Measurements from ENCODE around the gene RPL27A.

RPL27A gene

GRCh38 chr11:8713760-8714454 lies 31.3 kb downstream of the RPL27A start:
- Histone ChIP-seq H3K27me3 (ENCODE audit: insufficient read depth, low read depth, severe bottlenecking) (no peaks in the 10 kb centered on the region), H3K27ac (no peak overlapping the region), H3K36me3 (peaks cover 43% of the 10 kb centered on the region), H3K4me3 (ENCODE audit: low read depth, low read length) (no peak overlapping the region), H3K9me3 (ENCODE audit: severe bottlenecking) (no peaks in the 10 kb centered on the region)
- DNase-seq, result no peak
- no peak for TF ChIP-seq CTCF (IDR thresholded peaks at IDR 0.05; ENCODE audit: low read depth, low read length)

- peak overlapping the region; percentile 36; the same call in 1 of the 2 replicates for H3K27ac ChIP-seq
- H3K4me3 ChIP-seq (ENCODE audit: low read depth, low read length), result no peak overlapping the region
- H3K36me3 ChIP-seq, result peaks cover 43% of the 10 kb centered on the region
- TF ChIP-seq CTCF (IDR thresholded peaks at IDR 0.05; ENCODE audit: low read depth, low read length), result no peak
- no peaks in the 10 kb centered on the region for H3K27me3 ChIP-seq (ENCODE audit: insufficient read depth, low read depth, severe bottlenecking)
- H3K9me3 ChIP-seq (ENCODE audit: severe bottlenecking), result no peaks in the 10 kb centered on the region
- no peak for DNase-seq
These were observed 32.1 kb downstream of the RPL27A start for GRCh38 chr11:8714622-8715225.

- no peaks in the 10 kb centered on the region for H3K9me3 ChIP-seq (ENCODE audit: severe bottlenecking)
- DNase-seq, result no peak
- H3K27ac ChIP-seq, result no peak overlapping the region; the same call in 1 of the 2 replicates
- H3K27me3 ChIP-seq (ENCODE audit: insufficient read depth, low read depth, severe bottlenecking), result no peaks in the 10 kb centered on the region
- no peak for TF ChIP-seq CTCF (IDR thresholded peaks at IDR 0.05; ENCODE audit: low read depth, low read length)
- no peak overlapping the region for H3K4me3 ChIP-seq (ENCODE audit: low read depth, low read length)
- H3K36me3 ChIP-seq, result peaks cover 43% of the 10 kb centered on the region
These were observed 32.9 kb downstream of the RPL27A start for GRCh38 chr11:8715501-8715900.

GRCh38 chr11:8717544-8717875 lies 34.9 kb downstream of the RPL27A start:
- DNase-seq, result no peak
- H3K4me3 ChIP-seq (ENCODE audit: low read depth, low read length), result no peak overlapping the region
- H3K27me3 ChIP-seq (ENCODE audit: insufficient read depth, low read depth, severe bottlenecking), result no peaks in the 10 kb centered on the region
- H3K36me3 ChIP-seq, result peaks cover 39% of the 10 kb centered on the region
- no peaks in the 10 kb centered on the region for H3K9me3 ChIP-seq (ENCODE audit: severe bottlenecking)
- no peak overlapping the region for H3K27ac ChIP-seq
- TF ChIP-seq CTCF (IDR thresholded peaks at IDR 0.05; ENCODE audit: low read depth, low read length), result no peak

- no peak overlapping the region for H3K4me3 ChIP-seq (ENCODE audit: low read depth, low read length)
- H3K27me3 ChIP-seq (ENCODE audit: insufficient read depth, low read depth, severe bottlenecking), result no peaks in the 10 kb centered on the region
- no peaks in the 10 kb centered on the region for H3K9me3 ChIP-seq (ENCODE audit: severe bottlenecking)
- no peak for TF ChIP-seq CTCF (IDR thresholded peaks at IDR 0.05; ENCODE audit: low read depth, low read length)
- no peak overlapping the region for H3K27ac ChIP-seq
- no peak for DNase-seq
- peaks cover 39% of the 10 kb centered on the region for H3K36me3 ChIP-seq
These were observed 35.5 kb downstream of the RPL27A start for GRCh38 chr11:8717876-8718753.

Data from WERI-Rb-1 (cell line).